ENCODE measurements around the gene TIMM10B. TPM values are rescaled to one million over a fixed set of nuclear protein-coding genes. Genes with fewer than 3 reads are reported as not detected.

The TIMM10B gene
- total RNA-seq, 1 experiment from 2014 or later = 26.4 TPM

GRCh38 chr11:6472934-6473333 lies 8.4 kb upstream of the TIMM10B start:
- H3K79me2 ChIP-seq (ENCODE audit: low read length) = no peaks in the 10 kb centered on the region
- peaks cover 5% of the 10 kb centered on the region; the same call in 1 of the 2 replicates for H3K36me3 ChIP-seq (ENCODE audit: low read depth, low read length)
- H3K9me3 ChIP-seq (ENCODE audit: low read length) = no peaks in the 10 kb centered on the region
- no peaks in the 10 kb centered on the region for H3K27me3 ChIP-seq (ENCODE audit: low read length)
- ChIA-PET CTCF (interaction anchor here (1.3 to 1.6 kb wide), 2 partner anchors 53 to 94 kb away, joined by 3 to 4 read pairs; no protein-coding TSS in a partner anchor), POLR2A (ENCODE audit: unreplicated experiment) (interaction anchor here (0.7 kb wide), 1 partner anchor 94 kb away, joined by 3 read pairs; no protein-coding TSS in a partner anchor)
- no peaks in the 10 kb centered on the region for H3F3A ChIP-seq (ENCODE audit: low read length, unreplicated experiment)
- no peak overlapping the region for H2AFZ ChIP-seq (ENCODE audit: low read length)
- no peak overlapping the region; the same call in 1 of the 2 replicates for H3K9ac ChIP-seq (ENCODE audit: low read length)
- no peak overlapping the region for H3K27ac ChIP-seq (ENCODE audit: low read length)
- ATAC-seq = no peak
- no peaks in the 10 kb centered on the region for H3K9me2 ChIP-seq (replicated peaks; ENCODE audit: low read length)
- no peaks in the 10 kb centered on the region for H4K20me1 ChIP-seq (ENCODE audit: low read length)
- TF ChIP-seq EZH2 (IDR thresholded peaks at IDR 0.05; ENCODE audit: low read length, unreplicated experiment) = no peak
- no peak for TF ChIP-seq EZH2phosphoT487 (IDR thresholded peaks at IDR 0.05; ENCODE audit: borderline replicate concordance, low read length)
- no peak for TF ChIP-seq CTCF (conservative IDR thresholded peaks at IDR 0.05; ENCODE audit: low read depth, low read length)
- peak overlapping the region; percentile 70 for H3K4me2 ChIP-seq (ENCODE audit: low read length)
- H3K4me1 ChIP-seq (ENCODE audit: insufficient read depth, low read length) = peaks cover 28% of the 10 kb centered on the region
- DNase-seq = no peak
- H3K4me3 ChIP-seq (ENCODE audit: low read length) = peak overlapping the region; percentile 55
- intact Hi-C loops (cut with micrococcal nuclease) = no loop called here
- no TSS peak for BruUV-seq (replicated peaks)

- H3K9me2 ChIP-seq (replicated peaks; ENCODE audit: low read length) = no peaks in the 10 kb centered on the region
- peak within 1 kb of the TSS; percentile 84 for H3K27ac ChIP-seq (ENCODE audit: low read length)
- peak; percentile 73 for ATAC-seq
- H3K79me2 ChIP-seq (ENCODE audit: low read length) = no peaks in the 10 kb centered on the region
- no TSS peak for BruUV-seq (replicated peaks)
- peak within 1 kb of the TSS; percentile 95 for H3K4me3 ChIP-seq (ENCODE audit: low read length)
- ChIA-PET CTCF (interaction anchor here (1.0 to 1.6 kb wide), 4 partner anchors 30 to 94 kb away, joined by 3 to 5 read pairs (median 4); no protein-coding TSS in a partner anchor), POLR2A (ENCODE audit: unreplicated experiment) (interaction anchor here (0.5 to 0.6 kb wide), 2 partner anchors 270 to 423 kb away, joined by 3 to 6 read pairs; no protein-coding TSS in a partner anchor)
- no peaks in the 10 kb centered on the region for H3K9me3 ChIP-seq (ENCODE audit: low read length)
- H3F3A ChIP-seq (ENCODE audit: low read length, unreplicated experiment) = no peaks in the 10 kb centered on the region
- peak within 1 kb of the TSS; percentile 76 for H3K9ac ChIP-seq (ENCODE audit: low read length)
- intact Hi-C loops (cut with micrococcal nuclease) = loop anchor here (2.0 kb wide), 1 partner anchor 83 kb away; the partner anchor contains the start of gene SMPD1
- peak within 1 kb of the TSS; percentile 99 for H3K4me2 ChIP-seq (ENCODE audit: low read length)
- no peaks in the 10 kb centered on the region for H4K20me1 ChIP-seq (ENCODE audit: low read length)
- peak; percentile 49; the same call in 1 of the 2 replicates for TF ChIP-seq CTCF (conservative IDR thresholded peaks at IDR 0.05; ENCODE audit: low read depth, low read length)
- TF ChIP-seq EZH2phosphoT487 (IDR thresholded peaks at IDR 0.05; ENCODE audit: borderline replicate concordance, low read length) = no peak
- H3K36me3 ChIP-seq (ENCODE audit: low read depth, low read length) = peaks cover 7% of the 10 kb centered on the region; the same call in 1 of the 2 replicates
- peaks cover 28% of the 10 kb centered on the region for H3K4me1 ChIP-seq (ENCODE audit: insufficient read depth, low read length)
- peak; percentile 82 for DNase-seq
- peak within 1 kb of the TSS; percentile 93 for H2AFZ ChIP-seq (ENCODE audit: low read length)
- H3K27me3 ChIP-seq (ENCODE audit: low read length) = no peaks in the 10 kb centered on the region
Observed at GRCh38 chr11:6473451-6474412, 7.6 kb upstream of the TIMM10B start, which contains the start of gene TRIM3. Gene TRIM3 (minus strand): TSS chr11:6473941. CDS start chr11:6465695, 8,246 bp downstream.

Measured in PC-3 (cell line).